NT2/D1 (cell line): ENCODE measurements around the gene APOB.

ENCODE experiments used
- SUZ12 ChIP-seq: IDR thresholded peaks from 2 replicates; pipeline ENCODE4 v1.6.1; 2011; ENCODE audit not compliant: insufficient read length, insufficient read depth; ENCODE audit errors: extremely low read depth
- YY1 ChIP-seq: IDR thresholded peaks from 2 replicates; pipeline ENCODE4 v1.6.1; 2011; ENCODE audit not compliant: insufficient read length, insufficient read depth
- ZNF274 ChIP-seq: IDR thresholded peaks from 2 replicates; pipeline ENCODE4 v1.6.1; 2011; ENCODE audit warnings: mild to moderate bottlenecking, low read depth, low read length

GRCh38 chr2:21041462-21041861, 2.4 kb downstream of the APOB start:
- no peak for TF ChIP-seq YY1
- no peak for TF ChIP-seq SUZ12
- no peak for TF ChIP-seq ZNF274
